Lung (tissue), 12 donors: ENCODE data around the gene DEFB118. TPM values are rescaled to one million over a fixed set of nuclear protein-coding genes. Genes with fewer than 3 reads are reported as not detected.

ENCODE experiments used
- ATAC-seq: fragments of 200-7000 bp; cut with Tn5 transposase; one replicate; pipeline ENCODE4 v1.9.1; 2020; ENCODE audit warnings: moderate number of reproducible peaks; ENCODE audit not compliant: insufficient read depth, low FRiP score
- DNase-seq, 3 donors: peaks; one replicate each; pipeline ENCODE4 v3.0.0-alpha.2; 2013 to 2017
- H3K27ac ChIP-seq, 2 donors: one replicate each; pipeline ENCODE4 v1.5.1; 2013; ENCODE audit warnings: mild to moderate bottlenecking in 2 of 2, moderate library complexity in 2 of 2, control low read depth in 1 of 2, inconsistent platforms in 1 of 2, low read depth in 1 of 2, low read length in 1 of 2
- H3K27me3 ChIP-seq, 3 donors: one replicate each; pipeline ENCODE4 v1.5.1; 2013; ENCODE audit warnings: low read length in 2 of 3; ENCODE audit not compliant: control insufficient read depth in 3 of 3, insufficient read depth in 3 of 3
- H3K36me3 ChIP-seq, 4 donors: one replicate each; pipeline ENCODE4 v1.5.1; 2013; ENCODE audit warnings: low read length in 4 of 4, mild to moderate bottlenecking in 1 of 4, moderate library complexity in 1 of 4; ENCODE audit not compliant: control insufficient read depth in 4 of 4, insufficient read depth in 4 of 4
- H3K4me1 ChIP-seq, 5 donors: one replicate each; pipeline ENCODE4 v1.5.1; 2013; ENCODE audit warnings: low read length in 5 of 5, mild to moderate bottlenecking in 2 of 5, moderate library complexity in 1 of 5; ENCODE audit not compliant: control insufficient read depth in 5 of 5, insufficient read depth in 5 of 5
- H3K4me3 ChIP-seq: one replicate; pipeline ENCODE4 v1.5.1; 2013; ENCODE audit warnings: mild to moderate bottlenecking, control low read depth, moderate library complexity
- H3K9ac ChIP-seq, 2 donors: one replicate each; pipeline ENCODE4 v1.5.1; 2013; ENCODE audit warnings: low read length in 2 of 2, control low read depth in 1 of 2; ENCODE audit not compliant: insufficient read depth in 1 of 2
- H3K9me3 ChIP-seq, 4 donors: one replicate each; pipeline ENCODE4 v1.5.1; 2013; ENCODE audit warnings: low read length in 3 of 4, mild to moderate bottlenecking in 1 of 4, moderate library complexity in 1 of 4; ENCODE audit not compliant: control insufficient read depth in 4 of 4, insufficient read depth in 3 of 4
- CTCF ChIP-seq: IDR thresholded peaks from 2 replicates; pipeline ENCODE4 v1.5.1; 2012; ENCODE audit warnings: mild to moderate bottlenecking; ENCODE audit errors: control extremely low read depth, extremely low read depth
- WGBS, 2 donors: extraction: QIAGEN DNeasy Blood & Tissue Kit; methylation state at CpG; one replicate each; pipeline ENCODE4 v1.1.7; 2013; 5-methylcytosine and 5-hydroxymethylcytosine counted together
- polyA plus RNA-seq, 2 donors: library from polyadenylated mRNA; stranded (reverse); fragments of 200-250 nt; gene quantifications; one replicate each; pipeline ENCODE4 v1.2.1, GENCODE V29; 2013
- total RNA-seq, 2 donors: library from RNA; depleted of rRNA in 1 of 2; stranded (reverse); fragments of >200 nt in 1 of 2; gene quantifications; one replicate each; pipeline ENCODE4 v1.2.1, GENCODE V29; 2014 to 2021
- donor health status: control.
- donor health status: control.
- donor health status: Bipolar disorder and iron deficiency.
- donor health status: healthy.
- donor health status: DM: yes; HTN: yes; CAD: no.

Gene DEFB118
- total and polyA plus RNA-seq, 4 donors, result not detected

- H3K9ac ChIP-seq, result no peak within 1 kb of the TSS
- no peak within 1 kb of the TSS for H3K27ac ChIP-seq
- WGBS, 2 donors, result 45 to 46% methylated on average over 3 of the region's 3 CpGs
- peaks cover 0 to 6% (median 0%) of the 10 kb centered on the region in 3 donors for H3K27me3 ChIP-seq
- H3K4me1 ChIP-seq, result no peaks in the 10 kb centered on the region
- H3K9me3 ChIP-seq, result peaks cover 0 to 7% (median 2%) of the 10 kb centered on the region in 4 donors
- no peak within 1 kb of the TSS for H3K4me3 ChIP-seq
- no peak for TF ChIP-seq CTCF
- DNase-seq (no peak), ATAC-seq (no peak)
- no peaks in the 10 kb centered on the region for H3K36me3 ChIP-seq
Observed at GRCh38 chr20:31406115-31406514, 37.7 kb downstream of the DEFB118 start, which contains the start of gene DEFB121. DEFB121 (minus strand) TSS chr20:31406215; CDS start chr20:31406152, 63 bp downstream.

GRCh38 chr20:31410011-31410410, 41.6 kb downstream of the DEFB118 start:
- Histone ChIP-seq H3K9ac (no peak overlapping the region), H3K27ac (no peak overlapping the region), H3K36me3 (no peaks in the 10 kb centered on the region), H3K27me3 (peaks cover 0 to 3% (median 0%) of the 10 kb centered on the region in 3 donors), H3K4me1 (no peaks in the 10 kb centered on the region), H3K9me3 (peaks cover 0 to 6% (median 2%) of the 10 kb centered on the region in 4 donors), H3K4me3 (no peak overlapping the region)
- ATAC-seq (no peak), DNase-seq (no peak)
- 53 to 61% methylated on average over 1 of the region's 1 CpG for WGBS, 2 donors
- TF ChIP-seq CTCF, result no peak

- 76 to 79% methylated on average over 6 of the region's 6 CpGs for WGBS, 2 donors
- H3K4me1 ChIP-seq, result no peaks in the 10 kb centered on the region
- ATAC-seq, result no peak
- no peak for TF ChIP-seq CTCF
- H3K4me3 ChIP-seq, result no peak overlapping the region
- no peak overlapping the region for H3K27ac ChIP-seq
- H3K27me3 ChIP-seq, result no peaks in the 10 kb centered on the region
- DNase-seq, result no peak
- H3K9ac ChIP-seq, result no peak overlapping the region
- H3K9me3 ChIP-seq, result no peaks in the 10 kb centered on the region
- no peaks in the 10 kb centered on the region for H3K36me3 ChIP-seq
Observed at GRCh38 chr20:31414381-31414780, 46.0 kb downstream of the DEFB118 start.

- no peaks in the 10 kb centered on the region for H3K4me1 ChIP-seq
- ATAC-seq (no peak), DNase-seq (no peak)
- H3K27ac ChIP-seq, result no peak overlapping the region
- no peak for TF ChIP-seq CTCF
- no peak overlapping the region for H3K4me3 ChIP-seq
- WGBS, 2 donors, result 90 to 94% methylated on average over 2 of the region's 2 CpGs
- no peaks in the 10 kb centered on the region for H3K9me3 ChIP-seq
- no peaks in the 10 kb centered on the region for H3K36me3 ChIP-seq
- H3K9ac ChIP-seq, result no peak overlapping the region
- H3K27me3 ChIP-seq, result no peaks in the 10 kb centered on the region
Observed at GRCh38 chr20:31415653-31416052, 47.3 kb downstream of the DEFB118 start.
